ENCODE results near the gene NDUFB4. TPM values are rescaled to one million over a fixed set of nuclear protein-coding genes. Genes with fewer than 3 reads are reported as not detected.

The NDUFB4 gene
- polyA plus RNA-seq, 1 donor from 2014 or later, result 154 TPM

DNA sequence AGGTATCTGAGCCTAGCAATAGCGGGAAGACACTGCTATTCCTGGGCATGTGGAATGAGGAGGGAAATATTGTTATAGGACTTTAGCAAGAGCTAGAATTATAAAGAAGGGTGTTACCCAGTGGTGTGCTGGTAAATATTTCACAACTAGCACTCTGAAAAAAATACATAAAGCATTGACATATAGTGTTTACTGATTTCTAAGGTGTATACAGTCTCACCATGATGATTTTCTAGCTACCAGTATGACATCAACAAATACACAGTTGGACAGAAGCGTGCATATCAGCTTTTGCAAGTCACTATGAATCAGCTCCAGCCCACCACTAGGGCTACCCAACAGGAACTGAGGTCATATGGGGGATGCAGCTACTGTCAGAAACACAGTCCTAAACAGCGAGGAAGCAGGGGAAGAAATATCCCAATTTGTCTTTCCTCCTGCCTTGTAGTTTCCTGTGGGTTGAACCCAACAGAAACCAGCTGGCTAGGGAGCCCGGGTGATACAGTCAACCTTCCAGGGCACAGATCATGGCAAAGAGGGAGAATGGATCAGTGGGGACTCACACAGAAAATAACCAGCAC, 46.3 kb downstream of the NDUFB4 start:
- no peak overlapping the region for H2AFZ ChIP-seq (ENCODE audit: low read depth, low read length)
- H3K9me3 ChIP-seq (ENCODE audit: low read length), result no peaks in the 10 kb centered on the region
- no peaks in the 10 kb centered on the region for H3K9me2 ChIP-seq (ENCODE audit: insufficient read depth, low read length)
- no peaks in the 10 kb centered on the region for H3F3A ChIP-seq (ENCODE audit: insufficient read depth, low read length, poor library complexity, severe bottlenecking)
- H3K4me3 ChIP-seq (ENCODE audit: low read length), result no peak overlapping the region
- H3K4me2 ChIP-seq (ENCODE audit: low read length), result no peak overlapping the region
- no peak overlapping the region for H3K27ac ChIP-seq (ENCODE audit: low read length)
- TF ChIP-seq EP300 (conservative IDR thresholded peaks at IDR 0.05; ENCODE audit: poor library complexity, severe bottlenecking), result no peak
- TF ChIP-seq RAD21 (conservative IDR thresholded peaks at IDR 0.05), result no peak
- TF ChIP-seq POLR2AphosphoS5 (IDR thresholded peaks at IDR 0.05), result no peak
- TF ChIP-seq SMC3 (conservative IDR thresholded peaks at IDR 0.05; ENCODE audit: poor library complexity), result no peak
- TF ChIP-seq, protein P1, sequence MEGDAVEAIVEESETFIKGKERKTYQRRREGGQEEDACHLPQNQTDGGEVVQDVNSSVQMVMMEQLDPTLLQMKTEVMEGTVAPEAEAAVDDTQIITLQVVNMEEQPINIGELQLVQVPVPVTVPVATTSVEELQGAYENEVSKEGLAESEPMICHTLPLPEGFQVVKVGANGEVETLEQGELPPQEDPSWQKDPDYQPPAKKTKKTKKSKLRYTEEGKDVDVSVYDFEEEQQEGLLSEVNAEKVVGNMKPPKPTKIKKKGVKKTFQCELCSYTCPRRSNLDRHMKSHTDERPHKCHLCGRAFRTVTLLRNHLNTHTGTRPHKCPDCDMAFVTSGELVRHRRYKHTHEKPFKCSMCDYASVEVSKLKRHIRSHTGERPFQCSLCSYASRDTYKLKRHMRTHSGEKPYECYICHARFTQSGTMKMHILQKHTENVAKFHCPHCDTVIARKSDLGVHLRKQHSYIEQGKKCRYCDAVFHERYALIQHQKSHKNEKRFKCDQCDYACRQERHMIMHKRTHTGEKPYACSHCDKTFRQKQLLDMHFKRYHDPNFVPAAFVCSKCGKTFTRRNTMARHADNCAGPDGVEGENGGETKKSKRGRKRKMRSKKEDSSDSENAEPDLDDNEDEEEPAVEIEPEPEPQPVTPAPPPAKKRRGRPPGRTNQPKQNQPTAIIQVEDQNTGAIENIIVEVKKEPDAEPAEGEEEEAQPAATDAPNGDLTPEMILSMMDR (IDR thresholded peaks at IDR 0.05; ENCODE audit: poor library complexity, severe bottlenecking), result no peak
- TF ChIP-seq EZH2 (IDR thresholded peaks at IDR 0.05; ENCODE audit: borderline replicate concordance, insufficient read depth, low read length, poor library complexity, severe bottlenecking), result no peak
- TF ChIP-seq MXI1 (conservative IDR thresholded peaks at IDR 0.05; ENCODE audit: poor library complexity, severe bottlenecking), result no peak
- TF ChIP-seq, protein P2, sequence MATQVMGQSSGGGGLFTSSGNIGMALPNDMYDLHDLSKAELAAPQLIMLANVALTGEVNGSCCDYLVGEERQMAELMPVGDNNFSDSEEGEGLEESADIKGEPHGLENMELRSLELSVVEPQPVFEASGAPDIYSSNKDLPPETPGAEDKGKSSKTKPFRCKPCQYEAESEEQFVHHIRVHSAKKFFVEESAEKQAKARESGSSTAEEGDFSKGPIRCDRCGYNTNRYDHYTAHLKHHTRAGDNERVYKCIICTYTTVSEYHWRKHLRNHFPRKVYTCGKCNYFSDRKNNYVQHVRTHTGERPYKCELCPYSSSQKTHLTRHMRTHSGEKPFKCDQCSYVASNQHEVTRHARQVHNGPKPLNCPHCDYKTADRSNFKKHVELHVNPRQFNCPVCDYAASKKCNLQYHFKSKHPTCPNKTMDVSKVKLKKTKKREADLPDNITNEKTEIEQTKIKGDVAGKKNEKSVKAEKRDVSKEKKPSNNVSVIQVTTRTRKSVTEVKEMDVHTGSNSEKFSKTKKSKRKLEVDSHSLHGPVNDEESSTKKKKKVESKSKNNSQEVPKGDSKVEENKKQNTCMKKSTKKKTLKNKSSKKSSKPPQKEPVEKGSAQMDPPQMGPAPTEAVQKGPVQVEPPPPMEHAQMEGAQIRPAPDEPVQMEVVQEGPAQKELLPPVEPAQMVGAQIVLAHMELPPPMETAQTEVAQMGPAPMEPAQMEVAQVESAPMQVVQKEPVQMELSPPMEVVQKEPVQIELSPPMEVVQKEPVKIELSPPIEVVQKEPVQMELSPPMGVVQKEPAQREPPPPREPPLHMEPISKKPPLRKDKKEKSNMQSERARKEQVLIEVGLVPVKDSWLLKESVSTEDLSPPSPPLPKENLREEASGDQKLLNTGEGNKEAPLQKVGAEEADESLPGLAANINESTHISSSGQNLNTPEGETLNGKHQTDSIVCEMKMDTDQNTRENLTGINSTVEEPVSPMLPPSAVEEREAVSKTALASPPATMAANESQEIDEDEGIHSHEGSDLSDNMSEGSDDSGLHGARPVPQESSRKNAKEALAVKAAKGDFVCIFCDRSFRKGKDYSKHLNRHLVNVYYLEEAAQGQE (IDR thresholded peaks at IDR 0.05; ENCODE audit: borderline replicate concordance), result no peak
- TF ChIP-seq TAF1 (IDR thresholded peaks at IDR 0.05; ENCODE audit: low read depth), result no peak
- H3K36me3 ChIP-seq (ENCODE audit: insufficient read depth, low read length), result no peaks in the 10 kb centered on the region
- no peaks in the 10 kb centered on the region for H3K79me2 ChIP-seq (replicated peaks; ENCODE audit: insufficient read depth, low read length)
- no peaks in the 10 kb centered on the region for H3K27me3 ChIP-seq (ENCODE audit: insufficient read depth, low read depth, low read length)
- no peak overlapping the region for H3K9ac ChIP-seq (ENCODE audit: low read length)
- no peaks in the 10 kb centered on the region for H4K20me1 ChIP-seq (ENCODE audit: insufficient read depth)

DNA sequence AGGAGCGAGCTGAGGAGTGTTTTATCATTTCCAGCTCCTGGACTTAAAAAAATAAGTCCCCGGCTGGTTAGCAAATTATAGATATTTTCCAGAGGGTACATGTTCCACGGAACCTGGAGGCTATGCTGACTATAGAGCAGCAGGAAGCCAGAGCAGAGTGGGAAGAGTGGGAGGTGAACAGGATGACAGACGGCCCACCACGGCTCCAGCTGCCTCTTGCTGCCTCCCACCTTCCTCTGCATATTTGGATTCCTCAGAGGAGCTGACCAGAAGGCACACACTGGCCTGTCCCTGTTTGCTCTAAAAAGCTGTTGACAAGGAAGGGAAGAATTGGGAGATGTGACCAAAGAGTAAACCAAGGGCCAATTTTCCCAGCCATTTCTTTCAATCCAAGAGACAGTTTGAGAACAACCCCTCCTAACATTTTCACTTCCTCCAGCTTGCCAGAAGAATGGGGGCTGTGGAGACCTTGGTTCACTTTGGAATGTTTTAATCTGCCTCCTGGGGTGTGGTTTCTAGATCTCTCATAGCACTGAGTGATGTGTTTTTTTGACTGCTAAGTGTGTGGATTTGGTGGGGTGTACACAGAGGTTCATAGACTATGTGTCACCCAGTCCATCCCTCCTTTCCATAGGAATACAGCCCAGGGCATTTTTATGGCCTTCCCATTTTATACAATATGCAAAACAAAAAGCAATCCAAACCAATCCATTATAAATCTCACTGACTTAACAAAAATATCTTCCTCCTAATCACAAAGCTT, 49.1 kb downstream of the NDUFB4 start:
- Histone ChIP-seq H2AFZ (ENCODE audit: low read depth, low read length) (no peak overlapping the region), H3K4me3 (ENCODE audit: low read length) (no peak overlapping the region), H3K9me3 (ENCODE audit: low read length) (no peaks in the 10 kb centered on the region), H3K79me2 (replicated peaks; ENCODE audit: insufficient read depth, low read length) (no peaks in the 10 kb centered on the region), H4K20me1 (ENCODE audit: insufficient read depth) (no peaks in the 10 kb centered on the region), H3K27me3 (ENCODE audit: insufficient read depth, low read depth, low read length) (no peaks in the 10 kb centered on the region), H3F3A (ENCODE audit: insufficient read depth, low read length, poor library complexity, severe bottlenecking) (no peaks in the 10 kb centered on the region), H3K27ac (ENCODE audit: low read length) (no peak overlapping the region), H3K9ac (ENCODE audit: low read length) (no peak overlapping the region), H3K9me2 (ENCODE audit: insufficient read depth, low read length) (no peaks in the 10 kb centered on the region), H3K36me3 (ENCODE audit: insufficient read depth, low read length) (no peaks in the 10 kb centered on the region), H3K4me2 (ENCODE audit: low read length) (no peak overlapping the region)
- TF ChIP-seq, protein P1 (IDR thresholded peaks at IDR 0.05; ENCODE audit: poor library complexity, severe bottlenecking), result no peak
- TF ChIP-seq MXI1 (conservative IDR thresholded peaks at IDR 0.05; ENCODE audit: poor library complexity, severe bottlenecking) (no peak), POLR2AphosphoS5 (IDR thresholded peaks at IDR 0.05) (no peak), TAF1 (IDR thresholded peaks at IDR 0.05; ENCODE audit: low read depth) (no peak), EP300 (conservative IDR thresholded peaks at IDR 0.05; ENCODE audit: poor library complexity, severe bottlenecking) (no peak), EZH2 (IDR thresholded peaks at IDR 0.05; ENCODE audit: borderline replicate concordance, insufficient read depth, low read length, poor library complexity, severe bottlenecking) (no peak), SMC3 (conservative IDR thresholded peaks at IDR 0.05; ENCODE audit: poor library complexity) (no peak), RAD21 (conservative IDR thresholded peaks at IDR 0.05) (no peak)
- TF ChIP-seq, protein P2 (IDR thresholded peaks at IDR 0.05; ENCODE audit: borderline replicate concordance), result no peak
